Gastrocnemius medialis (tissue), 4 donors: ENCODE results near the gene SPO11. TPM values are rescaled to one million over a fixed set of nuclear protein-coding genes. Genes with fewer than 3 reads are reported as not detected.

Experiments used
- ATAC-seq, 2 donors: fragments of 150-250 bp; one replicate each; pipeline ENCODE4 v1.9.1; 2016
- DNase-seq, 2 donors: peaks; one replicate each; pipeline ENCODE4 v3.0.0-alpha.2; 2019
- H3K27ac ChIP-seq, 4 donors: fragments of 200-600 bp; sonication (generic); 1 replicate in 1 of 4; 2 replicates in 3 of 4; pipeline ENCODE4 v1.5.1; 2016 to 2018; ENCODE audit warnings: mild to moderate bottlenecking in 2 of 4, moderate library complexity in 1 of 4
- H3K27me3 ChIP-seq, 3 donors: fragments of 200-600 bp; sonication (generic) in 2 of 3; 1 replicate in 1 of 3; 2 replicates in 2 of 3; pipeline versions ENCODE4 v1.5.1 to v1.6.0; 2016 to 2019; ENCODE audit warnings: mild to moderate bottlenecking in 1 of 3, moderate library complexity in 1 of 3
- H3K36me3 ChIP-seq, 2 donors: fragments of 200-600 bp; sonication (generic) in 1 of 2; one replicate each; pipeline ENCODE4 v1.5.1; 2017 to 2018
- H3K4me1 ChIP-seq, 2 donors: fragments of 200-600 bp; sonication (generic) in 1 of 2; one replicate each; pipeline ENCODE4 v1.5.1; 2016 to 2017; ENCODE audit warnings: mild to moderate bottlenecking in 2 of 2
- H3K4me3 ChIP-seq, 4 donors: fragments of 200-600 bp; sonication (generic) in 3 of 4; 1 replicate in 1 of 4; 2 replicates in 3 of 4; pipeline ENCODE4 v1.5.1; 2016 to 2019; ENCODE audit warnings: mild to moderate bottlenecking in 2 of 4
- H3K9me3 ChIP-seq, 3 donors: fragments of 200-600 bp; sonication (generic) in 2 of 3; 1 replicate in 1 of 3; 2 replicates in 2 of 3; pipeline ENCODE4 v1.5.1; 2016 to 2019
- CTCF ChIP-seq, 5 experiments: fragments of 450-650 bp in 3 of 5; fragments of 200-600 bp in 2 of 5; sonication (generic) in 2 of 5; IDR thresholded peaks in 4 of 5; conservative IDR thresholded peaks in 1 of 5; 1 replicate in 4 of 5; 2 replicates in 1 of 5; pipeline ENCODE4 v1.5.1; 2016 to 2019; ENCODE audit warnings: antibody characterized with exemption in 5 of 5, mild to moderate bottlenecking in 3 of 5, moderate library complexity in 3 of 5
- POLR2A ChIP-seq, 2 donors: fragments of 450-650 bp; IDR thresholded peaks; one replicate each; pipeline ENCODE4 v1.6.1; 2017; ENCODE audit warnings: antibody characterized with exemption in 2 of 2, mild to moderate bottlenecking in 2 of 2, moderate library complexity in 2 of 2
- in situ Hi-C, 4 donors: fragments of 200-750 bp; cut with MboI; loops; one replicate each; pipeline versions ENCODE4 v1.15.0 to v1.8.0; 2017; ENCODE audit warnings: low sequenced_read_pairs in 4 of 4
- intact Hi-C: fragments of 100-400 bp; cut with DNase I; formaldehyde crosslinking; loops from one replicate; pipeline ENCODE4 v1.15.1; 2023; ENCODE audit warnings: low total_unique reads
- total RNA-seq, 4 donors: library from RNA; depleted of rRNA; stranded (reverse); fragments of >200 nt; gene quantifications; one replicate each; pipeline versions ENCODE4 v1.1.0 to v1.2.3, GENCODE V29; 2016

Gene SPO11
- total RNA-seq, 4 donors from 2014 or later, result not detected

DNA sequence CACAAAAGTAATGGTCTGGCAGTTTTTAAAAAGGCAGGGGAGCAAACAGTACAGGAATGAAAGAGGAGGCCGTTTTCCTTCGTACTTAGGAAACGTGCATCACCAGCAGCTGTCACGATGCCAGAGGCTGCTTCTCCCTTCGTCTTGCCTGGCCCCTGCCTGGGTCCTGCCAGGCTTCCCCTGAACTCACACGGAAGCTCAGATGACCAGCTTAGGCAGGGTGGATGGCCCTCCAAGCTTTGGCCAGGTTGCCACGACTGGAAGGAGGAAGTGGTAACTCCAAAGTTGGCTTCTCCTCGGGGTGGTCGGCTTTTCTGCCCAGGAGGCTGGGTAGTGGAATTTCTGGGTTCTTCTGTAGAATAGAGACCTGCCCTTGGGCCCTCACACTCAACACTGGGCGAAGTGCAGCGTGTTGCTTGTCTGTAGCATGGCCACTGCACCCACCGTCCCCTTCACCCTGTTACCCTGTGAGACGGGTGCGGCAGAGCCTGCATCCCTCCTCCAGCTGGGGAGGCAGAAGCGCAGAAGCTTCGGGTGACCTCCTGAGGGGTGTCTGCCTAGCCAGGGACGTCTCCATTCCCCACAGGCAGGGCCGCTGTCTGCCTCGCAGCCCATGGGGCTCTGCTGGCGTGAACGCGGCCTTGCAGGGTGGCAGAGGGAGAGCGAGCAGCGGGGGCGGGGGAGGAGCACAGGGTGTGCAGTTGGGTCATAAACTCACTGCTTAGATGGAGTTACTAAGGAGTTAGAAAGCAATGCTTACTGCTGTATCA lies 43.2 kb downstream of the SPO11 start:
- DNase-seq, result no peak
- H3K36me3 ChIP-seq, result peaks cover 0 to 98% of the 10 kb centered on the region in 2 donors
- in situ Hi-C loops, result loop anchor here in 2 of 4 donors (10.0 to 25.0 kb wide), 3 partner anchors 222 to 1290 kb away; partner anchors contain the start of gene STX16 (in 1 of the 2)

DNA sequence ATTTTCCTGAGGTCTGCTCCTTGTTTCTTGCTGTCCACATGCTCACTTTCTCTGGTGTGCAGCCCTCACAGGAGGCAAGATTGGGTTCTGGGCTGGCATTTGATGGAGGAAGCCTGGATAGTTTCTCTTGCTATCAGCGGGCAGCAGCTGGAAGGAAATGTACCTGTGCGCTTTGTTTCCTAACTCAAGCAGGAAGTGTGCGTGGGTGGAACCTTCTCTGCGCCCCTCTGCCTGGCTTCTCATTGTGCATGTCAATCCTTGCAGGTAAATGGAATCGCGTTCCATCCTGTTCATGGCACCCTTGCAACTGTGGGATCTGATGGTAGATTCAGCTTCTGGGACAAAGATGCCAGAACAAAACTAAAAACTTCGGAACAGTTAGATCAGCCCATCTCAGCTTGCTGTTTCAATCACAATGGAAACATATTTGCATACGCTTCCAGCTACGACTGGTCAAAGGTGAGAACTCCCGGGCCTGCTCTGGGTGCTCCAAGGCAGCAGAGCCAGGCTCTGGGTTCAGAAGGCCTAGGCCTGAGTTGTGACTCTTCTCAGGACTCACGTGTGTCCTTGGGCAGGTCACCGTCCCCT lies 44.8 kb downstream of the SPO11 start:
- H3K4me3 ChIP-seq, result no peak overlapping the region
- peaks cover 0 to 91% of the 10 kb centered on the region in 2 donors for H3K36me3 ChIP-seq
- ATAC-seq (no peak), DNase-seq (no peak)
- no peaks in the 10 kb centered on the region for H3K4me1 ChIP-seq
- intact Hi-C loops, result no loop called here
- in situ Hi-C loops, result loop anchor here in 2 of 4 donors (10.0 to 25.0 kb wide), 3 partner anchors 220 to 1288 kb away; partner anchors contain the start of gene STX16 (in 1 of the 2)
- TF ChIP-seq POLR2A (IDR thresholded peaks at IDR 0.05), result no peak
- no peak for TF ChIP-seq CTCF (IDR thresholded peaks at IDR 0.05 in 4 of 5, conservative IDR thresholded peaks at IDR 0.05 in 1 of 5)
- H3K27ac ChIP-seq, result no peak overlapping the region
- H3K27me3 ChIP-seq, result no peaks in the 10 kb centered on the region
- no peaks in the 10 kb centered on the region for H3K9me3 ChIP-seq

More for the DNA sequence above, 43.2 kb downstream of the SPO11 start:
- no peak overlapping the region for H3K4me3 ChIP-seq
- no peak for TF ChIP-seq POLR2A (IDR thresholded peaks at IDR 0.05)
- no peak for TF ChIP-seq CTCF (IDR thresholded peaks at IDR 0.05 in 4 of 5, conservative IDR thresholded peaks at IDR 0.05 in 1 of 5)
- H3K27me3 ChIP-seq, result no peaks in the 10 kb centered on the region
- H3K4me1 ChIP-seq, result no peaks in the 10 kb centered on the region
- intact Hi-C loops, result no loop called here
- no peaks in the 10 kb centered on the region for H3K9me3 ChIP-seq
- no peak for ATAC-seq
- H3K27ac ChIP-seq, result no peak overlapping the region

- Histone ChIP-seq H3K4me1 (no peaks in the 10 kb centered on the region), H3K9me3 (no peaks in the 10 kb centered on the region), H3K27me3 (no peaks in the 10 kb centered on the region), H3K27ac (peak overlapping the region in 1 of 4 donors; percentile 25), H3K4me3 (no peak overlapping the region), H3K36me3 (peaks cover 0 to 85% of the 10 kb centered on the region in 2 donors)
- DNase-seq, result no peak
- TF ChIP-seq CTCF (IDR thresholded peaks at IDR 0.05 in 4 of 5, conservative IDR thresholded peaks at IDR 0.05 in 1 of 5), result no peak
- ATAC-seq, result peak; percentile 23 to 27
- in situ Hi-C loops (loop anchor here (5.0 to 25.0 kb wide), 5 partner anchors 122 to 1287 kb away; partner anchors contain the start of genes PMEPA1 (in 1 of the 4) and STX16 (in 1 of the 4)), intact Hi-C loops (no loop called here)
Measured at GRCh38 chr20:57374931-57375651, 45.5 kb downstream of the SPO11 start.

GRCh38 chr20:57375652-57376230 lies 46.1 kb downstream of the SPO11 start:
- intact Hi-C loops (no loop called here), in situ Hi-C loops (loop anchor here in 3 of 4 donors (5.0 to 25.0 kb wide), 4 partner anchors 122 to 837 kb away; partner anchors contain the start of gene PMEPA1 (in 1 of the 3))
- Histone ChIP-seq H3K4me1 (no peaks in the 10 kb centered on the region), H3K4me3 (no peak overlapping the region), H3K27ac (peak overlapping the region in 1 of 4 donors; percentile 25), H3K36me3 (peaks cover 0 to 78% of the 10 kb centered on the region in 2 donors), H3K27me3 (no peaks in the 10 kb centered on the region), H3K9me3 (no peaks in the 10 kb centered on the region)
- ATAC-seq (no peak), DNase-seq (no peak)
- TF ChIP-seq POLR2A (IDR thresholded peaks at IDR 0.05) (no peak), CTCF (IDR thresholded peaks at IDR 0.05 in 4 of 5, conservative IDR thresholded peaks at IDR 0.05 in 1 of 5) (no peak)
